Measurements from ENCODE around the gene HSP90B1.

HSP90B1 gene

GRCh38 chr12:103973909-103974308 is 43.7 kb downstream of the HSP90B1 start:
- no peak for DNase-seq (ENCODE audit: low read depth)

DNA sequence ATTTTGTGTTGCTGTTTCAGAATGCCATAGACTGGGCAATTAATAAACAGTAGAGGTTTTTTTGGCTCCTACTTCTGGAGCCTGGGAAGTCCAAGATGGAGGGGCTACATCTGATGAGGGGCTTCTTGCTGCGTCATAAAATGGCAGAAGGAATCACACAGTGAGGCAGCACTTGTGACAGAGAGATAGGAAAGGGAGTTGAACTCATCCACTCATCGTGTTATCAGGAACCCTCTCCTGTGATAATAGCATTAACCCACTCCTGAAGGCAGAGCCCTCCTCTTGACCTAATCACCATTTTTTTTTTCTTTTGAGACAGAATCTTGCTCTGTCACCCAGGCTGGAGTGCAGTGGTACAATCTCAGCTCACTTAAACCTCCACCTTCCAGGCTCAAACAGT is 45.2 kb downstream of the HSP90B1 start:
- DNase-seq (ENCODE audit: low read depth), result no peak

GRCh38 chr12:103978384-103978982 is 48.3 kb downstream of the HSP90B1 start:
- no peak for DNase-seq (ENCODE audit: low read depth)

DNA sequence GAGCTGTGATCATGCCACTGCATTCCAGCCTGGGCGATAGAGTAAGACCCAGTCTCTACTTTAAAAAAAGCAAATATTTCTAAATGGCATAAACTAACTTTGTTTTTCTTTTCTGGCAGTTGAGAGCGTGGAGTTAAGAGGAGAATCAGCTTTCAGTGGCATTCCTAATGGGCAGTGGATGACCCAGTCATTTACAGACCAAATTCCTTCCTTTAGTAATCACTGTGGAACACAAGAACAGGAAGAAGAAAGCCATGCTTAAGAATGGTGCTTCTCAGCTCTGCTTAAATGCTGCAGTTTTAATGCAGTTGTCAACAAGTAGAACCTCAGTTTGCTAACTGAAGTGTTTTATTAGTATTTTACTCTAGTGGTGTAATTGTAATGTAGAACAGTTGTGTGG is 56.6 kb downstream of the HSP90B1 start:
- DNase-seq (ENCODE audit: low read depth), result no peak

- DNase-seq (ENCODE audit: low read depth), result no peak
Measured at GRCh38 chr12:103994235-103994634, 64.0 kb downstream of the HSP90B1 start.

DNA sequence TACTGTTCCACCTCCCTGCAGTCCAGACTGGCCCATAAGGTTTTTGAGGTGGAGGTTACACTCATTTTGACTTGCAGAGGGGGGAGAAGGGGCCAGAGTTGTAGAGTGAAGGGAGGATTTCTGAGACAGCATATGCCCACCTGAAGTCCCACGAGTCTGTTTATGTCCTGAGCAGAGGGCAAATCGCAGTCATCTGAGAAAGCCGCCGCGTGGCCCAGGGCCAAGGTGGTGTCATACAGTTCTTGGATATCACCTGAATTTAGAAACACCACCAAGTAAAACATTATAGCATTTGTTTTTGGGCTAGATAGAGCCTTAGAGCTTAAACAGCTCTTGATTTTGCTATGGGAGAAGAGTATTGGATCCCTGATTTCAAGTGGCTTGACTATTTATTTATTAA is 66.4 kb downstream of the HSP90B1 start:
- DNase-seq (ENCODE audit: low read depth), result no peak

DNA sequence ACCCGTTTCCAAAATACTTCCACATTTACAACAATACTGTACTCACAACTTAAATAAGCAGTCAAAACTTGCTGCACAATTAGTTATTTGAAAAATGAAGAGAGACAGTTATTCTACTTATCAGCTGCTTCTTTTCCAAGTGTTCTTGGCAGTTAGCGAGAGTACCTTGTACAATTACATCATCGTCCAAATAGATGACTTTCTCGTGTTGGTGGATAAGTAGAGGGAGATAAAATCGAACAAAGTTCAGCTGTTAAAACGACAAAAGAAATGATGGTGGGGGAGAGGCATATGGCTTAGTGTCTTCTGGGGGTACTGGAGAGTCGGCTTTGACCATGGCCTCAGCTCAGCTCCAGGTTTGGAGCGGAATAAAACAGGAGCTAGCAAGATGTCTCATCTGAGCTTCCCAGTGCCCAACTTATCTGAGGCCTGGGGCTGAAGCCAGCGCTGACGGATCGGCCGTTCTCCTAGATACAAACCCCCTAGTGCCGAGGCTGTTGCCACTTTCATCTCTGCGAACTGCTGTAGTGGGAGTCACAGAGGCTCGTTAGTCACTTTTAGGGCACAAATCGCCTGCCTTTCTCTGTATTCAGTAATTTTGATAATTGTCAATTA is 67.2 kb downstream of the HSP90B1 start:
- DNase-seq (ENCODE audit: low read depth), result no peak

Measured in T follicular helper cell (primary cell).